IMR-90 (cell line): ENCODE measurements around the gene CNGB1. TPM values are rescaled to one million over a fixed set of nuclear protein-coding genes. Genes with fewer than 3 reads are reported as not detected.
A peak's percentile ranks its signal among the peaks of the same experiment; 100 is the strongest.

Experiments used
- ATAC-seq: fragments of 200-7000 bp; cut with Tn5 transposase; 2 replicates; pipeline ENCODE4 v1.9.1; 2020; ENCODE audit warnings: low read depth, mild to moderate bottlenecking, moderate library complexity
- BruUV-seq: library from RNA; stranded (reverse); fragments of 400-500 nt; replicated peaks from 2 replicates; lab custom pipeline; 2021; lab: Mats Ljungman, UMichigan
- CTCF ChIA-PET: fragments of 300-600 bp; formaldehyde crosslinking; extraction: SDS; loops from one replicate; lab custom pipeline; 2021; ENCODE audit warnings: antibody characterized with exemption; lab: Yijun Ruan, JAX
- POLR2A ChIA-PET: fragments of 300-600 bp; sonication (Branson Sonifier 250); formaldehyde crosslinking; loops from one replicate; lab custom pipeline; 2022; ENCODE audit warnings: antibody characterized with exemption; ENCODE audit not compliant: unreplicated experiment; lab: Charles Lee
- DNase-seq: peaks from one replicate; pipeline ENCODE4 v3.0.0; 2013
- H2AFZ ChIP-seq: replicated peaks from 2 replicates; pipeline ENCODE3; 2013; ENCODE audit warnings: low read length, mild to moderate bottlenecking; ENCODE audit not compliant: poor library complexity
- H2AK5ac ChIP-seq: 2 replicates; pipeline ENCODE4 v1.6.1; 2013; ENCODE audit warnings: low read depth, low read length, inconsistent platforms
- H2AK9ac ChIP-seq: replicated peaks from 2 replicates; pipeline ENCODE3; 2013; ENCODE audit warnings: mild to moderate bottlenecking, low read depth, low read length, moderate library complexity; ENCODE audit not compliant: poor library complexity
- H2BK120ac ChIP-seq: 2 replicates; pipeline ENCODE4 v1.6.1; 2013; ENCODE audit warnings: low read depth, low read length, inconsistent platforms
- H2BK15ac ChIP-seq: 3 replicates; pipeline ENCODE4 v1.6.1; 2013; ENCODE audit warnings: low read depth, low read length, inconsistent platforms
- H2BK20ac ChIP-seq: 2 replicates; pipeline ENCODE4 v1.6.1; 2013; ENCODE audit warnings: low read depth, mild to moderate bottlenecking, inconsistent platforms, low read length, moderate library complexity
- H2BK5ac ChIP-seq: 2 replicates; pipeline ENCODE4 v1.6.1; 2013; ENCODE audit warnings: mild to moderate bottlenecking, low read depth, low read length, inconsistent platforms; ENCODE audit not compliant: poor library complexity, severe bottlenecking
- H3K14ac ChIP-seq: replicated peaks from 2 replicates; pipeline ENCODE4 v1.6.1; 2013; ENCODE audit warnings: low read depth, low read length, inconsistent platforms
- H3K18ac ChIP-seq: 2 replicates; pipeline ENCODE4 v1.6.1; 2013; ENCODE audit warnings: low read depth, low read length, control low read depth
- H3K23ac ChIP-seq: 2 replicates; pipeline ENCODE4 v1.6.1; 2013; ENCODE audit warnings: low read depth, low read length, inconsistent platforms
- H3K27ac ChIP-seq: 2 replicates; pipeline ENCODE4 v1.5.1; 2013; ENCODE audit warnings: mild to moderate bottlenecking, control low read depth, low read length; ENCODE audit not compliant: insufficient read depth
- H3K27me3 ChIP-seq: 2 replicates; pipeline ENCODE4 v1.6.1; 2013; ENCODE audit warnings: low read length; ENCODE audit not compliant: control insufficient read depth, insufficient read depth
- H3K36me3 ChIP-seq: 2 replicates; pipeline ENCODE4 v1.6.1; 2013; ENCODE audit warnings: low read length, mixed read lengths; ENCODE audit not compliant: control insufficient read depth, insufficient read depth
- H3K4ac ChIP-seq: 2 replicates; pipeline ENCODE4 v1.6.1; 2013; ENCODE audit warnings: low read depth, low read length, inconsistent platforms
- H3K4me1 ChIP-seq: 2 replicates; pipeline ENCODE4 v1.6.1; 2013; ENCODE audit warnings: low read length, mixed read lengths; ENCODE audit not compliant: control insufficient read depth, insufficient read depth
- H3K4me2 ChIP-seq: 2 replicates; pipeline ENCODE4 v1.6.1; 2013; ENCODE audit warnings: low read depth, mild to moderate bottlenecking, control low read depth, low read length, moderate library complexity
- H3K4me3 ChIP-seq: 2 replicates; pipeline ENCODE4 v1.5.1; 2013; ENCODE audit warnings: low read depth, mild to moderate bottlenecking, control low read depth, low read length, moderate library complexity; ENCODE audit not compliant: insufficient read depth
- H3K56ac ChIP-seq: 2 replicates; pipeline ENCODE4 v1.6.1; 2013; ENCODE audit warnings: low read length, inconsistent platforms; ENCODE audit not compliant: insufficient read depth; ENCODE audit errors: extremely low read depth
- H3K79me1 ChIP-seq, 2 experiments: 2 replicates each; pipeline ENCODE4 v1.6.1; 2013; ENCODE audit warnings: low read length in 2 of 2, inconsistent platforms in 1 of 2, low read depth in 1 of 2
- H3K9ac ChIP-seq: 2 replicates; pipeline ENCODE4 v1.6.1; 2013; ENCODE audit warnings: low read depth, low read length, control low read depth
- H3K9me1 ChIP-seq: 2 replicates; pipeline ENCODE4 v1.6.1; 2013; ENCODE audit warnings: low read length, inconsistent platforms; ENCODE audit not compliant: insufficient read depth
- H3K9me3 ChIP-seq: 2 replicates; pipeline ENCODE4 v1.6.1; 2013; ENCODE audit warnings: low read length; ENCODE audit not compliant: control insufficient read depth, insufficient read depth
- H4K20me1 ChIP-seq: 2 replicates; pipeline ENCODE4 v1.6.1; 2013; ENCODE audit warnings: low read length, inconsistent platforms; ENCODE audit not compliant: insufficient read depth
- H4K5ac ChIP-seq: 2 replicates; pipeline ENCODE4 v1.6.1; 2013; ENCODE audit warnings: mild to moderate bottlenecking, low read depth, low read length, control low read depth
- H4K8ac ChIP-seq, 2 experiments: 2 replicates each; pipeline ENCODE4 v1.6.1; 2013; ENCODE audit warnings: low read depth in 2 of 2, low read length in 2 of 2, control low read depth in 1 of 2, inconsistent platforms in 1 of 2
- H4K91ac ChIP-seq: 2 replicates; pipeline ENCODE4 v1.6.1; 2013; ENCODE audit warnings: low read depth, low read length, inconsistent platforms; ENCODE audit not compliant: insufficient read depth
- CEBPB ChIP-seq: IDR thresholded peaks from 2 replicates; pipeline ENCODE4 v1.6.1; 2012; ENCODE audit warnings: low read depth, low read length, improper control_type of control experiment
- CHD1 ChIP-seq: IDR thresholded peaks from 2 replicates; pipeline ENCODE4 v1.6.1; 2012; ENCODE audit warnings: low read depth, low read length, improper control_type of control experiment
- FOS ChIP-seq: fragments of 150-350 bp; IDR thresholded peaks from 2 replicates; pipeline ENCODE4 v1.6.1; 2016; ENCODE audit warnings: low read depth, low read length
- MAFK ChIP-seq: IDR thresholded peaks from 2 replicates; pipeline ENCODE4 v1.6.1; 2012; ENCODE audit warnings: low read depth, low read length, improper control_type of control experiment
- MAZ ChIP-seq: IDR thresholded peaks from 2 replicates; pipeline ENCODE4 v1.6.1; 2012; ENCODE audit warnings: low read depth, mild to moderate bottlenecking, low read length, improper control_type of control experiment, moderate library complexity, borderline replicate concordance
- MXI1 ChIP-seq: IDR thresholded peaks from 2 replicates; pipeline ENCODE4 v1.6.1; 2012; ENCODE audit warnings: low read depth, mild to moderate bottlenecking, low read length, moderate library complexity, borderline replicate concordance
- POLR2A ChIP-seq: IDR thresholded peaks from 2 replicates; pipeline ENCODE4 v1.6.1; 2012; ENCODE audit warnings: mild to moderate bottlenecking, low read depth, low read length
- RAD21 ChIP-seq: IDR thresholded peaks from 2 replicates; pipeline ENCODE4 v1.6.1; 2012; ENCODE audit warnings: low read length, improper control_type of control experiment
- RCOR1 ChIP-seq: IDR thresholded peaks from 2 replicates; pipeline ENCODE4 v1.6.1; 2012; ENCODE audit warnings: mild to moderate bottlenecking, low read length, improper control_type of control experiment; ENCODE audit not compliant: insufficient replicate concordance
- RFX5 ChIP-seq: IDR thresholded peaks from 2 replicates; pipeline ENCODE4 v1.8.0; 2012; ENCODE audit warnings: low read depth, mild to moderate bottlenecking, low read length, moderate library complexity
- WGBS, 2 experiments: methylation state at CpG; one replicate each; pipeline versions ENCODE4 v1.1.5 to v1.1.7; 2013; ENCODE audit warnings: missing lambda C conversion rate in 2 of 2; ENCODE audit not compliant: insufficient read length in 1 of 2; ENCODE audit errors: extremely low coverage in 2 of 2; 5-methylcytosine and 5-hydroxymethylcytosine counted together
- dilution Hi-C: fragments of 300-500 bp; cut with HindIII; formaldehyde crosslinking; loops from one replicate; pipeline ENCODE4 v1.14.3; 2018; ENCODE audit warnings: low sequenced_read_pairs; ENCODE audit not compliant: unreplicated experiment
- in situ Hi-C: fragments of 300-500 bp; cut with MboI; formaldehyde crosslinking; loops from 3 replicates; pipeline ENCODE4 v1.14.3; 2019; ENCODE audit warnings: low sequenced_read_pairs, inconsistent platforms, mixed read lengths
- intact Hi-C: fragments of 100-400 bp; cut with micrococcal nuclease; formaldehyde crosslinking; loops from 2 replicates; pipeline ENCODE4 v1.10.0; 2022
- polyA plus RNA-seq, 3 experiments: library from polyadenylated mRNA; depleted of rRNA; stranded (reverse); fragments of >200 nt; gene quantifications; 2 replicates each; pipeline ENCODE4 v1.2.3, GENCODE V29; 2012; ENCODE audit warnings: low replicate concordance in 1 of 3
- total RNA-seq: library from RNA; depleted of rRNA; stranded (reverse); fragments of >200 nt; gene quantifications from 2 replicates; pipeline ENCODE4 v1.2.3, GENCODE V29; 2012
- TF ChIP-seq, protein P1 (sequence below): fragments of 150-350 bp; IDR thresholded peaks from 2 replicates; pipeline ENCODE4 v1.6.1; 2016; ENCODE audit warnings: low read depth, mild to moderate bottlenecking, low read length, moderate library complexity, borderline replicate concordance

CNGB1 gene
- total and polyA plus RNA-seq, 2 of the 4 experiments (the other 2 are of a cell fraction) = not detected

DNA sequence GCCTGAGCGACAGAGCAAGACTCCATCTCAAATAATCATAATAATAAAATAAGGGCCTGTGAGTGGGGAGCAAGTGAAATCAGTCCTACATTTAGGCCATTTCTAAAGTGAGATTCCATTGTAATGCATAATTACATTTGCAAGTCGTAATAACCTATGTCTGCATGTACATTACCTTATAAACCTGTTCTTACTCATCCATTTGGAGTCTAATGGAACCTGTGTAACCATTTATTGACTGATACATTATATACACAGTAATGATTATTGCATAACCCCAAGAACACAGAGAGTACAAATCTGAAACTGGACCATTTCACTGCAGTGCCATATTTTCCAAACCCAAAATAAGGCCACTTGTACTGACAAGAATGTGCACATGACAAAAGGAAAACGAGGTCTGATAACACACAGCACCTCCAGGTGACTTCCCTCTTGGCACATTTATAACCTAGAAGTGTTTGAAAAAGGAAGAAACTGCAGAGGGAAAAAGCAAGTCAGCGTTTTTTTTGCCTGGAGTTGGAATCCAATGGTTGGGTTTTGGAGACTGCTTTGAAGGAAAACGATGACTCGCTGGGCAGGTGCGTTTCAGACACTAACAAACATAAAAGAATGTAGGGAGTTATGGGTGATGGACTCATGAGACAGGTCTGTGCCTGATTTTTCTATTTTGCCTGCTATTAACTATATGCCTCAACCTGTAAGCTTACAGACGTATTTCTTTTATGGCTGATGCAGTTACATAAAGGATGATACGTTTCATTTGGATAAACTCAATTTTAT, 105.0 kb downstream of the CNGB1 start:
- Histone ChIP-seq H3K4me1 (peaks cover 7% of the 10 kb centered on the region), H3K14ac (no peak overlapping the region), H2BK120ac (no peak overlapping the region), H2AK5ac (no peak overlapping the region), H2BK20ac (no peak overlapping the region), H3K56ac (no peak overlapping the region), H3K9me1 (0 out of 2 replicates have a peak, but pooled peaks cover 3% of the 10 kb centered on the region), H3K9ac (no peak overlapping the region), H4K20me1 (no peaks in the 10 kb centered on the region), H3K79me1 (no peaks in the 10 kb centered on the region; a peak in 1 of 4 replicates), H3K9me3 (no peaks in the 10 kb centered on the region), H3K18ac (no peak overlapping the region), H3K23ac (no peak overlapping the region), H3K36me3 (no peaks in the 10 kb centered on the region), H2BK5ac (no peak overlapping the region), H4K91ac (no peak overlapping the region), H4K8ac (no peak overlapping the region), H2AK9ac (no peak overlapping the region), H2AFZ (no peak overlapping the region), H3K4me2 (no peak overlapping the region), H3K4me3 (no peak overlapping the region), H2BK15ac (no peak overlapping the region), H3K27me3 (no peaks in the 10 kb centered on the region), H3K4ac (no peak overlapping the region), H3K27ac (no peak overlapping the region), H4K5ac (no peak overlapping the region)
- CTCF ChIA-PET = interaction anchor here (0.7 kb wide), 1 partner anchor 351 kb away, joined by 3 read pairs; no protein-coding TSS in a partner anchor
- BruUV-seq = no TSS peak
- no CpG with 5 or more reads among the region's 9 CpGs for WGBS, 2 experiments
- dilution Hi-C loops = no loop called here
- in situ Hi-C loops = loop anchor here (10.0 kb wide), 2 partner anchors 111 to 281 kb away; no protein-coding TSS in a partner anchor
- ATAC-seq (no peak), DNase-seq (no peak)
- TF ChIP-seq MAZ (no peak), POLR2A (no peak), FOS (no peak), MAFK (peak; percentile 85), MXI1 (no peak), RAD21 (no peak), CEBPB (0 out of 2 replicates have a peak, but pooled peaks have one; percentile 14), RCOR1 (no peak), RFX5 (no peak), CHD1 (no peak)
- TF ChIP-seq, protein P1, sequence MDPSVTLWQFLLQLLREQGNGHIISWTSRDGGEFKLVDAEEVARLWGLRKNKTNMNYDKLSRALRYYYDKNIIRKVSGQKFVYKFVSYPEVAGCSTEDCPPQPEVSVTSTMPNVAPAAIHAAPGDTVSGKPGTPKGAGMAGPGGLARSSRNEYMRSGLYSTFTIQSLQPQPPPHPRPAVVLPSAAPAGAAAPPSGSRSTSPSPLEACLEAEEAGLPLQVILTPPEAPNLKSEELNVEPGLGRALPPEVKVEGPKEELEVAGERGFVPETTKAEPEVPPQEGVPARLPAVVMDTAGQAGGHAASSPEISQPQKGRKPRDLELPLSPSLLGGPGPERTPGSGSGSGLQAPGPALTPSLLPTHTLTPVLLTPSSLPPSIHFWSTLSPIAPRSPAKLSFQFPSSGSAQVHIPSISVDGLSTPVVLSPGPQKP = no peak
- intact Hi-C loops = loop anchor here (10.0 kb wide), 1 partner anchor 271 kb away; no protein-coding TSS in a partner anchor
- POLR2A ChIA-PET = interaction anchor here (0.6 kb wide), 1 partner anchor 444 kb away, joined by 3 read pairs; no protein-coding TSS in a partner anchor
